Measurements from ENCODE around the gene MINDY4B.
"Not testable (repeated sequence)": the region's sequence is repeated elsewhere in the genome, so short reads cannot be mapped to it uniquely, and the experiment has no call there.

MINDY4B gene

DNA sequence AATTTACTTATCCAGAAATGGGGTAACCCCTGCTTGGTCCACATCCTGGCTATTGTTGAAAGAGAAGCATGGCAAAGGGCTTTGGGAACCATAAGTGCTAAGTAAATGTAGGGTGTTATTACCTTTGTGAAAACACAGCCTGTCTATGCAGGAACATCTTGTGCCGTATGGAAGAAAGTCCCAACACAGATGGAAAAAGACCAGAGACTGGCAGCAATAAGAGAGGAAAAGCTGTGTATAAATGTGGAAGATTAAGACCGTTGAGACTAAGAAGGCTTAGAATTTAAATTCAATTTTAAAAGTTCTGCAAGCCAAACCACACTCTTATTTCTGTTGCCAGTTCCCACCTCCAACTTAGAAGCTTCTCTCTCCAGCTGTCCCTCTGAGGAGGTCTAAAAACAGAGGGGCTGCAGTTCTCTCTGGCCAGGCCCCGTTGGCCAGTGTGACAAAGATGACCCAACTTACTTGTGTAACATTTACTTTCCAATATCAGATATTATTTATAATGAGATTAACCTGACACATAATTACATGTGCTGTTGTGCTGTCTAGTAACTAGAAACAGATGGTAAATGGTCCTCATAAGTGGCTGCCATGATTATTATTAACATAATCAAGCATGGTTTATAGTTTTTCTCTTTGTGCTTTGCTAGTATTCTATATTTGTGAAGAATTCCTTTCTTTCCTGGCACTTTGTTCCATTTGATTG lies 7.0 kb downstream of the MINDY4B start:
- DNase-seq = no peak

DNA sequence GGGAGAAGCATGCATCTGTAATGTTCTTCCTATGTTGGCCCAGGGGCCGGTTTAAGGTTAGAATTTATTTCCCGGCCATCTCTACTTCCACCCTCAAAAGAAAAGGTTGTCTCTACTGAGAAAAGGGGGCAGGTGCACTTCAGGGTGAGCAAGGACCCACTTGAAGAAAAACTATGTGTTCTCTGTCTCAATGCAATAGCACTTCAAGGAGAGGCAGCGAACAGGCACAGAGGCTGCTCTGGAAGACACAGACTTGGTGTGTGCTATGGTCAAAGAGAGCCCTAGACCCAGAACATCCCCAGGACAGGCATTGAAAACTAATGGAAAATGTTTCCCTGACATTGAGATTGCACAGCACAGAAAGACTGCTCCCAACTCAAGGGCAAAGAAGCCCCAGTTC lies 7.6 kb downstream of the MINDY4B start:
- DNase-seq = no peak

DNA sequence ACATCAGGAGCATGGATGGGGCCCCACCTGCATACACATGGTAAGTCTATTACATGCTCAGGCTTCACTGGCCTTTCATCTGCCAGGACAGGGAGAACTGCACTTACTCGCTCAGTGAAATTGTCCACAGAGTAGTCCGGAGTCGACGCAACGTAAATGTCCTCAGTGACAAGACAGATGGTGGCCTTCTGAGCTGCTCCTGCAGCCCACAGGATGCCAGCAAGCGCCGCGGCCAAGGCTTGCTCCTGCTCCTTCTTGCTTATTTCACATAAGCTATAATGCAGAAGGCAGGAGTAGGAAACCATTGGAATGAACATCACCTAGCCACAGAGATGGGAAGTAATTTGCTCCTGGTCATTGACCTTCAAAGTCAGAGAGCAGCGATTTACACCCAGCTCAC lies 14.4 kb downstream of the MINDY4B start:
- DNase-seq = no peak

DNA sequence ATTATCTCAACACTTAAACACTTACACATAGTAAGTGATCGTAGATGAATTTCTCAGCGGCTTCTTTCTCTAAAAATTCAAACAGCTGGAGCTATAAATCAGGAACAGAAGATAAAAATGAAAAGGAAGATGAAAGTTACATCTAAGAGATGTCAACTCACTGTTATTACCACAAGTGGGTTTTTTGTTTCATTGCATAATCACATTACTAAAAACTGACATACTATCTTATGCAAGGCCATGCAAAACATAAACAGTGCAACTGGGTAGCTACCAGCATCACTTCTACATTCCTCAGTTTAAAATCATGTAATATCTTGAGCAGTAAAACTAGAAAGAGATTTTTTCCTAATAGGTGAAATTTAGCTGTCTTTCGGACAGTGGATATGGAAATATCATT lies 14.9 kb downstream of the MINDY4B start:
- no peak for DNase-seq

DNA sequence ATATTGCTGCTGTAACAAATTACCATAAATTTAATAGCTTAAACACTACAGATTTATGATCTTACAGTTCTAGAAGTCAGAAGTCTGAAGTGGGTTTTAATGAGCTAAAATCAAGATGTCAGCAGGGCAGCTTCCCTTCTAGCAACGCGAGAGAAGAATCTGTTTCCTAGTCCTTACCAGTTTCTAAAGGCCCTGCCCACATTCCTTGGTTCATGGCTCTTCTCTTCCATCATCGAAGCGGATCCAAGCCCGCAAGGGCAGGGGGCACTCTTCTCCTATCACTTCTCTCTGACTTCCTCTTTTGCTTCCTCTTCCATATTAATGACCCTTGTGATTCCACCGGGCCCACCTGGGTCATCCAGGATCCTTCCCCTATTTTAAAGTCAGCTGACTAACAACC lies 16.1 kb downstream of the MINDY4B start:
- DNase-seq = no peak

DNA sequence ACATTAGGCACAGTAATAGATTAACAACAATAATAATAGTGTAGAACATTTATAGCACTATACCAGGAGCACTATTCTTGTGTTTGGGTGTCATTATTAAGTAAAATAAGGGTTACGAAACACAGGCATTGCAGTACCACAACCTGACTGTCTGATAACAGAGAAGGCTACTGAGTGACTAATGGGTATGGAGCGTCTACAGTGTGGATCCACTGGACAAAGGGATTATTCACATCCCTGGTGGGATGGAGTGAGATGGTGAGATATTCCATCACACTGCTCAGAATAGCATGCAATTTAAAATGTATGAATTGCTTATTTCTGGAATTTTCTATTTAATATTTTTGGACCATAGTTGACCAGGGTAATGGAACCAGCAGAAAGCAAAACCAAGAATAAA lies 18.2 kb downstream of the MINDY4B start:
- no peak for DNase-seq

DNA sequence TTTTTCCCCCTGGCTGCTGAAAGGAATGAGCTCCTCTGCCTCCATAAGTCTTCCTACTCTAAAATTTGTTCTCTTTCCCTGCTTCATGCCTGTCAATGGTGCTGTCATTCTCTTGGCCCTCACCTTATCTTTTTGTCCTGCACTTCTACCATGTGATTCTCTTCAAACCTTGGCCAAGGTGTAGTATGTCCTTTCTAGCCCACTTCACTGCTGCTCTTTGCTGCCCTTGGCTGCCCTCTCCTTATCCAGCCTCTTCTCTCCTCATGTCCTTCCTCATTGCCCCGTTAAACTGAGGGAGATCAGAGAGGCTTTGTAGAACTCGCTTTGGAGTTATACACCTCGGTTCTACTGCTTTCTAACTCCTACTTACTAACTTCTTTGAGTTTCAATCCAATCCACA lies 19.7 kb downstream of the MINDY4B start:
- no peak for DNase-seq

DNA sequence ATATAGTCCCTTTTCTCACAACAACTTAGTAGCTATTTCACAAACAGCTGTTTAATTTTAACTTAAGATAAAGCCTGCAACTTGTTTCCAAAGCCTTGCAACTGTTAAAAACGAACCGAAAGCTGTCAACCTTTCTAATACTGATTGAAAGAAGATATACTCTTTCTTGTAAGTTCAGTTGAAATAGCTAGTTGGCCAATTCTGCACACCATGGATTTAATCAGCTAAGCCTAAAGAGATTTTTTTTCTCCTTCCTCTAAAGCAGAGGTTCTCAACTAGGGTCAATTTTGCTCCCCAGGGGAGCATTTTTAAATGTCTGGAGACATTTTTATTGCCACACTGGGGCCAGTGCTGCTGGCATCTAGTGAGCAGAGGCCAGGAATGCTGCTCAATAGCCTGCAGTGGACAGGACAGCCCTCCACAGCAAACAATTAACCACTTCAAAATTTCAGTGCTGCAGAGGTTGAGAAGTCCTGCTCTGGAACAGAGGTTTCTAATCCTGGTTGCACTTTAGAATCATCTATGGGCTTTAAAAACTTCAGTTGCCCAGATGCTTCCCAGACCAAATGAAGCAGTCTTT lies 26.2 kb downstream of the MINDY4B start:
- DNase-seq = no peak

DNA sequence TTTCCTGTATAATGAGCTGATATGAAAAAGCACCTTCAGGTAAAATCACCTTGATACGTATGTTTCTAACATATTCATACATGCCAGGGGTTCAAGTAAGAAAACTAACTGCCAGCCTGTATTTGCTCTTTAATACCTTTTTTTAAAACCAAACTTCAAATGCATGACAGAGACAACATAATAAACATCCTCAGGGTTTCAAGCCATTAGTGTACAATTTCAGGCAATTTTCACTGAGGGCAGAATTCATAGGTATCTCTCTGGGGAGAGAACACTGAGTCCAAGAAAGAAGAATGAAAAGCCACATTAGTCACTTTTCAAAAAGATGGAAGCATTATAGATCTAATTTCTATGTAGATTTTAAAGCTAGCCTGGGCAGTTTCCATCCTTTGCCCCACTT lies 26.9 kb downstream of the MINDY4B start:
- no peak for DNase-seq

DNA sequence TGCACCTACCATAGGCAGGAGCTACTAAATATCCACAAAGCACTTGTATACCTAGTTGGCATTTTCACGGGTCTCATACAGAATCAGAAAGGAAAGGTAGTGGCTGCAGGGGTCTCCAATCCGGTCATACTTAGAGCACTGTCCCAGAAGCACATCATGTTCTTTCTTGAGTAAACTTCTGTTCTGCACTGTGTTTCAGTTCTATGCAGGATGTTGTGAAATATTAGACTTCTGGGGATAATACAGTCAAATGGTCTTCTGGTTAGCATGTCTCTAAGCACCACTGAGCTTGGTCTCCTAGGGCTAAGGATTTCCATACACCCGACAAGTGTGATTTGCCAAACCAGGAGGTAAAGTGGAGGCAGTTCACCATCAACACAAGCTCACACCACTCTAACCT lies 27.9 kb downstream of the MINDY4B start:
- no peak for DNase-seq

DNA sequence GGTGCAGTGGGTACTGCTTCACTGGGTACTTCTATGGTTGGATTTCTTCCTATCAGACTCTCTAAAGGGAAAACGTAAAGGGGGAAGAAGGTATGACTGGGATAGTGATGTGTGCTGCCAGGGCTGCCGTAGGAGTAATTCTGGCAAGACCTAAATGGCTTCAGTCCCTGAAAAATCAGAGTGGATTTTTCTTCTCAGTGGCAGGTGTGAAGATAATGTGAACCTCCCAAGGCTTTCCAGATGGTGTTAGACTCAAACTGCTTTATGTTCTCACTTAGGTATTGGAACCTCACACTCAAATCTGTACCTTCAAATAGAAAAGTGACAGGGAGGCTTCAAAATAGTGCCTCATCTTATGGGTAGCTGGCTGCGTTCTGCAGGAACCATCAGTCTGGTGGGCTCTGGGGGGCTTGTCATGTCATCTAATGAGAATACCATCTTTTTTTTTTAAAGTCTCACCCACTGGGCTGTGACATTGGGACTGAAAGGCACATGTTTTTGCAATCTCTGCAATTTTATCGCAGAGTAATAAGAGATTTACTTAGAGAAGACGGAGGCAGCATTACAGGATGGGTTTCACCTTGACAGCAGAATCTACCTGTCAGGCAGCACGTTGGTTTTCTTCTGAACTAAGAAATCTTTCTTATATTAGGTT lies 28.5 kb downstream of the MINDY4B start:
- DNase-seq = no peak

DNA sequence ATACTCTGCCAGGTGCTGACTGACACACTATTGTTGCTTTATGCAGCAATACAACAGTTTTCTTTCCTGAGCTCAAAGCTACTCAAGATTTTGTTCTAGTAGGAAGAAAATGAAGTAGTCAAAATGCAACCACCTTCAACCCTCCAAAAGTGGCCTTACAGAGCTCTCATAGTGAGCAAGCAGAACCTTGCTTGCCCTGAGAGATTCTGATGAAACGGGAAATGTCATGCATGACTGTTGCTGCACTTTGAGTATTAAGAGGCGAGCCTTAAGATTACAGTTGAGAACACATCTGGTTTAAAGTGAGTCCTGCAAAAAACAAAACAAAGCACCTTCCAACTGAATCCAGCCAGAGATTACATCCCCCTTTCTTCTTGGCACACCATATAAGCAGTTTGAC lies 29.7 kb downstream of the MINDY4B start:
- no peak for DNase-seq

DNA sequence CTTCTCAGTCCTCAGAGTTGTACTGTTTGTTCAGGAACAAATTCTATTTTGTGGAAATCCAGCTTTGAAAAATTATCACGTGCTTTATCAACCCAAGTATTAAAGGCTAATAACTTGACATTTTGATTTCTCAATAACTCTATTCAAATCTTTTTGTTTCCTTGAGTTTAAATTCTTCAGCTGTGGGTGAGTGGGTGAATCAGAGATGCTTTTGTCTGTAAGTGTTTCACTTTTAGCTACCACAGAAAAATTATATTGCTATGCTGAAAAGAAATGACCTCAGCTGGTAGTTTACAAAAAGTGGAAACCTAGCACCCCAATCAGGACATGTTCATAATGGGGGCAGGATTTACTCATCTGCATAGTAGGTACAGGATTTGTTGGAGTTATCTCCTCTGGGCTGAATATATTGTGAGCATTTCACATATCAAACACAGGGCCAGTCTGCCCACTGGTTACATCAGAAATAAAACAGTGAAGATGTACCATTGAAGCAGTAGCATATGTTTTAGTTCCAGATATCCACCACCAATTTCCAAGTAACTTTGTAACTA lies 30.5 kb downstream of the MINDY4B start:
- DNase-seq = no peak

DNA sequence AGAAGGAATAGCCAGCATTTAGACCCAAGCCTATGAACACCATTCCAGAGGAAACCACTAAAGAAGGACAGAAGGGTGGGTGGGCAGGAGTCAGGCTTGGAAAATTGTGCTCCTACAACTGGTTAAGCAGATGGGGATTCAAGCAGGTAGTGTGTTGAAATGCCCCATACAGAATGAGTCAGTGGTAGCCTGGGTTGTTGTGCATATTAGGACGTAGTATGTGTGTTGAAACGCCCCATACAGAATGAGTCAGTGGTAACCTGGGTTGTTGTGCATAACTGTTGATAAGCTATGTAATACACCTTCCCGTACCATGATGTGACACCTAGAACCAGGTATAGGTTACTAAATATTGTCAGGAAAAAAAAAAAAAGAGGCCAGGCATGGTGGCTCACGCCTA lies 34.0 kb downstream of the MINDY4B start:
- no peak for DNase-seq

DNA sequence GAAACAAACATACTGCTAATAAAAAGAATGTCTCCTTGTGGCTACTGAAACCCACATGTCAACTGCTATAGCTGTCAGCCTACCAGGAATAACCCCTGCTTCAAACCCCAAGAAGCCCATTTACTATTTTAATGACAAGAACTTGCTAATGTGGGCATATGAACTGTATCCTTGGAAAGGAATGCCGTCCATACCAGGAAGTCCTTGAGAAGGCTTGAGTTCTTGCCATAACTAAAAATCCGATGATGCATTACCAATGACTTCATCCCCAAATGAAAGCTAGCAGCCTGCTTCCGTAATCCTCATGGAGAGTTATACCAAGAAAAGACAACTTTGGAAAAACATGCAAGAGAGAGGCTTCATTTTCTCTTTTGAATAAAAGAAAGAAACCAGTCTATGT lies 34.8 kb downstream of the MINDY4B start:
- DNase-seq = no peak

DNA sequence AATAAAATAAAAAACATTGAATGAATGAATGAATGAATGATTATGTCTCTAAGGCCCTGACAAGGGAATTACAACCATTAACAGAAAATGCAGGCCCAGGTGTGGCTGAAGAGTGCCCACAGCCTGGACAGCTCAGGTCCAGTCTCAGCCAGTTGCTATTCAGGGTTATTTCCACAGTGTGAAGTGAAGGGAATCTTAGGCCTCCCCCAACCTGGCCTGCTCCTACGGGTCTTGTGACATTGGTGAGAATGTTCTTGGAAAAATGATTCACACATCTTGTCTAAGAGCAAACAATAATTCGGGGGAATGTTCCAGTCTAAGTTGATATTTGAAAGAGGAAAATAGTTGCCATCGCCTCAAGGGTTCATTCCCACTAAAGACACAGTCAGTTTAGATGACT lies 37.0 kb downstream of the MINDY4B start:
- no peak for DNase-seq

DNA sequence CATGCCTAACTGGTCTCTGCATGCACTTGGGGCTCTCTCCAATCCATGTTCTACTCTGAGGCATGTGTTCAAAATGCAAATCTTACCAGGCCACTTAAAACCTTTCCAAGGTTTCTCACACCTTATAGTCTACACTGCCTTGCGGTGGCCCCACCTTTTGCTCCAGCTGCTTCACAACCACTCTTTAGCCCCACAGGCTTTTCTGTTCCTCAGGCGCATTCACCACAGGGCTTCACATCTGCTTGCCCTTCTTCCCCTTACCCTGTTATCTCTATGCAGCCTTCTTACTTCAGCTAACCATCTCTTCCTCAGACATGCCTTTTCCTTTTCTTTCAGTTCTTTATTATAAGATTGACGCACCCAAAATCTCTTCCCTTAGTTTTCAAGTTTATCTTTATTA lies 37.8 kb downstream of the MINDY4B start:
- DNase-seq = no peak

DNA sequence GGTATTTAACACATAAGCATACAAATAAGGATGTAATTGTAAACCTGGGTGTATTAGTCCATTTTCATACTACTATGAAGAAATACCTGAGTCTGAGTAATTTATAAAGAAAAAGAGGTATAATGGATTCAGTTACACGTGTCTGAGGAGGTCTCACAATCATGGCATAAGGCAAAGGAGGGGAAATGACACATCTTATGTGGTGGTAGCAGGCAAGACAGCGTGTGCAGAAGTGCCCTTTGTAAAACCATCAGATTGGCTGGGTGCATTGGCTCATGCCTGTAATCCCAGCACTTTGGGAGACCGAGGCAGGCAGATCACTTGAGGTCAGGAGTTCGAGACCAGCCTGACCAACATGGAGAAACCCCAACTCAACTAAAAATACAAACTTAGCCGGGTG lies 41.3 kb downstream of the MINDY4B start:
- DNase-seq = not testable (repeated sequence)

DNA sequence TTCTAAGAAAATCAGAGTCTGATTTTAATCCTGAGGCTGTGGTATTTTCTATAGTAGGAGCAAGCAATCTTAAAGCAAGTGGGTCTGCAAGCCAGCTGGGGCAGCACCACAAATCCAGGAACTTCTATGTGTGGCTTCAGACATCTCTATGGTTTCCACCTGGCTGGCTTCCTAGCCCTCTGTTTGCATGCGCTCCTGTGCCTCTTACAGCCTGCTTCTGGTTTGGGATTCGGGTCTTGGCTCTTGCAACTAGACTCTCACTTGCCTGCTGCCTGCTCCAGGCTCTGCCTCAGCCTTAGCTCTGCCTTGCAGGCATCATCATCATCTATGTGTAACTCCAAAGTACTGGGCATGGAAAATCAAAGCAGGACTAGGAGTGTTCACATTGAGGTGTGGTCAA lies 43.4 kb downstream of the MINDY4B start:
- no peak for DNase-seq

DNA sequence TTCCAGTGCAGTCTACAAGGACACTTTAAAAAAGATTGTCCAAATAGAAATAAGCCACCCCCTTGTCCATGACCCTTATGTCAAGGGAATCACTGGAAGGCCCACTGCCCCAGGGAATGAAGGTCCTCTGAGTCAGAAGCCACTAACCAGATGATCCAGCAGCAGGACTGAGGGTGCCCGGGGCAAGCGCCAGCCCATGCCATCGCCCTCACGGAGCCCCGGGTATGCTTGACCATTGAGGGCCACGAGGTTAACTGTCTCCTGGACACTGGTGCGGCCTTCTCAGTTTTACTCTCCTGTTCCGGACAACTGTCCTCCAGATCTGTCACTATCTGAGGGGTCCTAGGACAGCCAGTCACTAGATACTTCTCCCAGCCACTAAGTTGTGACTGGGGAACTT lies 47.3 kb downstream of the MINDY4B start:
- DNase-seq = not testable (repeated sequence)

DNA sequence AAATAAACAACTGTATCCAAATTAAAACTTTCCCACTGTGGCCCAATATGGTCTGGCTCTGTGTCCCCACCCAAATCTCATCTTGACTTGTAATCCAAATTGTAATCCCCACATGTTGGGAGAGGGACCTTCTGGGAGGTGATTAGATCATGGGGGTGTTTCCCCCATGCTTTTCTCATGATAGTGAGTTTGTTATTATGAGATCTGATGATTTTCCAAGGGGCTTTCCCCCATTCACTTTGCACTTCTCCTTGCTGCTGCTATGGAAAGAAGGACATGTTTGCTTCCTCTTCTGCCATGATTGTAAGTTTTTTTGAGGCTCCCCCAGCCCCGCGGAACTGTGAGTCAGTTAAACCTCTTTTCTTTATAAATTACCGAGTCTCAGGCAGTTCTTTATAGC lies 55.0 kb downstream of the MINDY4B start:
- no peak for DNase-seq

DNA sequence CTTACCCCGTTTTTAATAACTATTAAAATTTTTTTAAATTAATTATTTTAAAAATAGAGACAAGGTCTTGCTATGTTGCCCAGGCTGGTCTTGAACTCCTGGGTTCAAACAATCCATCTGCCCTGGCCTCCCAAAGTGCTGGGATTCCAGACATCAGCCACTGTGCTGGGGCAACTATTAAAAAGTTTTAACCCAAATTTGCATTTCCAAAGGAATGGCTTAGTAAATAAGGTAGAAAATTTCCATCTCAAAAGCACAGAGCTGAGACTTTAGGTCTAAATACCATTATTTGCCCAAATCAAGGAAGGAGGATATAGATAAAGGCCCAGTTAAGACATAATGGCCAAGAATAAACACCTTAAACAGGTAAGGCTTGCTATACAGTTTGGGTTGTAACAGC lies 56.4 kb downstream of the MINDY4B start:
- no peak for DNase-seq

DNA sequence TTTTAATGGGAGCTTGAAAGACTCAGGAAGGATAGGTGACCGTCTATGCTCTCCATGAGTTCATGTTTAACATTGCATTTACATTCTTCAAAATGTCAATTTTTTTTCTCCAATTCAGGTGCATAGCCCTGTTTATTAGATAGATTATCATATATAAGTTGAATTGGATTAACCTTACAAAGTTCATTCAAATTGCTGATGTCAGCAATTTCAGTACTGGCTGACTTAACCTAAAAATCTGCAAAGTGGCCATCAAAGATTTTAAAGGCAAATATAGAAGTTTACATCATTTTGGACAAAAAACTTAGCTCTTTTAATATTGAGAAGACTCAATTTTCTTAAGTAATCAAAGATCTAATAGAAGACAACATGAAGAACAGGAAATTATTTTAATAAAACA lies 57.8 kb downstream of the MINDY4B start:
- no peak for DNase-seq

DNA sequence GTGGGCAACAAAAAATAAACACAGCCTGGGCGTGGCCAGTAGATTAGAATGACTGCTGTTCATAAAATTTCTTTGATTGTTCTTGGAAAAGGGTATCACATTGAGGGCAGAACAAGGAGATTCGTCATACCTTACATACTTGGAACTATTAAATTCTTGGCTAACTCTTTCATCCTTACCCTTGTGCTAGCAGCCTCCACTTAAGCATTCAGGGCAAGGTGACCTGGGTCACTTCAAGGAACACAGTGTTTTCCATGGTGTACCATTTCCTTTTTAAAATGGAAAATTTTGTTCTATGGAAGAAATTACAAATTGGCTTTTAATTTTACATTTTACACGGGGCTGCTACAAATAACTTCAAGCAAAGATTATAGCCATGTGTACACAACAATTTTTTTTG lies 60.8 kb downstream of the MINDY4B start:
- no peak for DNase-seq

Measured in NCI-H1092 (cell line).